GM15510 (cell line): ENCODE data around the gene PKN1.
A peak's percentile ranks its signal among the peaks of the same experiment; 100 is the strongest.

ENCODE experiments used
- POLR2A ChIP-seq: IDR thresholded peaks from 3 replicates; pipeline ENCODE4 v1.6.1; 2011; ENCODE audit warnings: borderline replicate concordance; ENCODE audit not compliant: insufficient read length; ENCODE audit errors: extremely low read depth

The PKN1 gene

GRCh38 chr19:14413693-14414181 lies 19.4 kb upstream of the PKN1 start:
- TF ChIP-seq POLR2A: no peak

- no peak for TF ChIP-seq POLR2A
These were observed 18.0 kb upstream of the PKN1 start for GRCh38 chr19:14414926-14415690.

DNA sequence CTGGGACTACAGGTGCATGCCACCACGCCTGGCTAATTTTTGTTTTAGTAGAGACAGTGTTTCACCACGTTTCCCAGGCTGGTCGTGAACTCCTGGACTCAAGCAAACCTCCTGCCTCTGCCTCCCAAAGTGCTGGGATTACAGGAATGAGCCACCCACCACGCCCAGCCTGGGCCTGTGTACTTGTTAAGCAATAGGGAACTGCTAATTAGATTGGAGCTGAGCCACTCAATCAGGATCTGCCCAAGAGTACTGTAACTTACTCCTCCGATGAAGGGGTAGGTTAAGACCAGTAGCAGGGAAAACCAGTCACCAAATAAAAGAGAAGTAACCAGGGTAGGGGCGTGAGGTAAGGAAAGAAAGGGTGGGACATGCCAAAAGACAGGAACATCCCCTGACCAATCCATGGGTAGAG lies 16.3 kb upstream of the PKN1 start:
- TF ChIP-seq POLR2A: no peak

DNA sequence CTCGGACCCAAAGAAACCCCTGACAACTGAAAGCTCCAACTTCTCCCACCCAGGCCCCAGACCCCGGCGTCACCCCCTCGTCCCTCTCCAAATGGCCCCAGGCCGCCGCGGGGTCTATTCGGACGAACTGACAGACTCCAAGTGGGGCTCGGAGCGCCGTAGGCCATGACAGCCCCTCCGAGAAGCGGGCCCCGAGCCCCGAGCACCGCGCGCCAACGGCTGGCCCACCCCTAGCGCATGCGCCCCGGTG lies 14.3 kb upstream of the PKN1 start:
- TF ChIP-seq POLR2A: no peak

GRCh38 chr19:14419106-14419813 lies 13.8 kb upstream of the PKN1 start, which contains the start of gene DDX39A:
Gene DDX39A (minus strand): TSS chr19:14419341. CDS start chr19:14413220, 6,121 bp downstream.
- peak; percentile 91 for TF ChIP-seq POLR2A

DNA sequence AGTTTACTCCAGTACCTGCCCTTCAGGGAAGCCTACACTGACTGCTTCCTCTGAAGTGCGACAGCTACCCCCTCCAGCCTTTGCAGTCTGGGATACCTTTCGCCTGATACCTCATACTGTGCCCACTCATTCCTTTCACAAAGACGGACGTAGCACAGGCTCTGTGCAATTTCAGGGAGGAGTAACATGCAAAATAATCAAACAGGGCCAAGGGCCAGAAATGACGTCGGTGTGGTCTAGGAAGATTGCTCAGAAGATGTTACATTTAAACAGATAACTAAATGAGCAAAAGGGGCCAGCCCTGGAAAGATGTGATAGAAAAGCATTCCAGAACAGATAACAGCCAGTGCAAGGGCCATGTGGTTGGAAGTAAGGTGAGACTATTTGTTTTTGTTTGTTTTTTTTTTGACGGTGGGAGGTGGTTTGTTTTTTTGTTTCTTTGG lies 7.4 kb upstream of the PKN1 start:
- no peak for TF ChIP-seq POLR2A

DNA sequence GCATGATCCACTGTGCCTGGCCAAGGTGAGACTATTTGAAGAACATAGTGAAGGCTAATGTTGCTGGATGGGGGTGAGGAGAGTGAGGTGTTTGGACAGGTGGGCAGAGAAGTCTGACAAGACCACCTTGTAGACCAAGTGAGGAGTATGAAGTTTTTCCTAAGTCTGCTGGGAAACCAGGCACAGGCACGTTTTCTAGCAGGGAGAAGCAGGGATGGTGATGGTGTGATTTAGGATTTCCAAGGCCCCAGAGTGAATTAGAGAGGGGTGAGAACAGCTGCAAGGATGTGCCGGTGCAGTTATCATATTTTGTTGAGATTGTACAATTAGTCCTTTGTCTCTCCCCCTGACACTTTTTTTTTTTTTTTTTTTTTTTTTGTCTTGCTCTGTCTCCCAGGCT lies 5.6 kb upstream of the PKN1 start:
- no peak for TF ChIP-seq POLR2A

GRCh38 chr19:14428882-14429416 lies 4.2 kb upstream of the PKN1 start:
- TF ChIP-seq POLR2A: no peak

DNA sequence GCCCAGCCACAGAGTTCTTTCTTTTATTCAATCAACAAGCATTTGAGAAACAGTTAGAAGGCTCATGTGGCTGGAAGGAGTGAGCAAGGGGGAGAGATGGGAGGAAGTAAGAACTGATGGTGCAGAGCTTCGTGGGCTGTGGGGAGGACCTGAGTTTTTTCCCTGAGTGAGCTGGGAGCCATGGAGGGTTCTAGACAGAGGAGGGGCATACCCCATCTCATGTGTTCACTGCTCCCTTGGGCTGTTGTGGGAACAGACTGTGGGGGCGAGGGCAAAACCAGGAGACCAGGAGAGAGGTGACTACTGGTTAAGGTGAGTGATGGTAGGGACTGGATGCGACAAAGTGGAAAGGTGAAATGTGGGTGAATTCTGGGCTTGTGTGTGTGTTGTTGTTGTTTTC lies 2.4 kb upstream of the PKN1 start:
- TF ChIP-seq POLR2A: no peak

DNA sequence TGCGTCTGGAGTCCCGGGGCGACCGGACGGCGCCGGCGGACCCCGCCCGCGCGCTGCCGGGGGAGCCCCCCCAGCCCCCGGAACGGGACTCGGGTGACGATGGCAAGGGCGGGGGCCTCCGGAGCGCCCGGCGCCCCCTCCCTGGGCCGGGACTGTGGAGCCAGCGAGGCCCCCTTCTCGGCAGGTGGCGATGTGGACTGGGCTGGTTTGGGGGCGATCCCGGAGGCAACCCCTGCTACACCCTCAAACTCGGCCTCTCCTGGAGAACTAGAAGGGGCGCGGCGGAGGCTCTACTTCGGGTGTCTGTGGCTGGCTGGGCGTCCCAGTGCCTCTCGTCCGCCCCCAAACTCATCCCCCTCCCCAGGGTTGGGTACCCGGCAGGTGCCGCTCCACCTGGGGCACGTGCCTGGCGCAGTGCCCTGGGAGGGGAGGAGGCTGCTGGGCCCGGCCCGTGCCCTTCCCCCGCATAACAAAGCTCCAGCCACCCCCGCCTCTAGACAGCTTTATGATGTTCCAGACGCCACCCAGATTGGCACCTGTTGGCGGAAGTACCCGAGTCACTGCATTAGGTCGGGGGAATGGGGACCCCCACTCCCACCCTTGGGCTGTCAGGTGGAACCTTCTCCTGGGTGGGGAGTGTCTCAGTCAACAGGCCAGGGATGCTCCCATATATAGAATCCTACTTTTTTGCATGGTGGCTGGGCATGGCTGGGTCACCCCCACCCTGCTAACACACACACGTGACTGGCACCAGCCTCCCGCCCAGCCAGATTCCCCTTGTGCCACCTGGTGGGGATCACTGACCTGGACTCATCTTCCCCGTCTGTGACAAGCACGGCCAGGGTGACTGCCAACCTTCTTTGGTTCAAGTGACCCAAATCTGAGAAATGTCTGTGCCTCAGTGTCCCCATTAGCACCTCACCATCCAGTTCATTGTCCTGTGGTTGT lies 722 bp downstream of the PKN1 start:
- TF ChIP-seq POLR2A: no peak

DNA sequence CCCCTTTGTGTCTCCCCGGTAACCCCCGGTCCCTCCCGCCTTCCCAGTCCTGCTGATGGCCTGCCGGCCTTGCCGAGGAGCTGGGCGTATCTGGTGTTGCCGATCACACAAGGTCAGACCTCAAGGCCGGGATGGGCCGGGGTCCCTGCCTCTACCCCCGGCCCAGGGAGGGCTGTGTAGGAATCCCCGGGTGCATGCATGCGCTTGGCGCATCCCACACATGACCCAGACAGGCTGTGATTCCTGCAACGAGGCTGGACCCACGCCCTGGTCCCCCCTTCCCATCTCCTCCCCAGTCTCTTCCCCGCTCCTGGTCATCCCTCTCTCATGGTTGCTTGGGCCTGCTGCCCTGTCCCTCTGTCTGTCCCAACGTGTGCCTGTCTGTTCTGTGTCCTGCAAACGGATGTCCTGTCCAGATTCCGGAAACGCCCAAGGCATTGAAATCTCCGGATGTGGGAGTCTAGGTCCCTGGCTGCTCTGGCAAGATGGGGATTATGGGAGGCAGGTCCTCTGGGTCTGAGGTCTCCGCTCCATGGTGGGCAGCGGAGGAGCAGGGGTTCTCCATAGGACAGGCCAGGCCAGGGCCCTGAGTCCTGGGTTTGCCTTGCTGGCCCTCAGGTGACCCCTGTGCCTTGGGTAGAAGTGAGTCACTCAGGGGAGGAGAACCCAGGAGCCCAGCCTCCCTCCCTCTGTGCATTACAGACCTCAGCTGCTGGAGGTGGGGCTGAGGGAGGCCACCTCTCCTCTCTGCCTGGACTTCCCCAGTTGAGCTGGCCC lies 1.6 kb downstream of the PKN1 start:
- TF ChIP-seq POLR2A: no peak

DNA sequence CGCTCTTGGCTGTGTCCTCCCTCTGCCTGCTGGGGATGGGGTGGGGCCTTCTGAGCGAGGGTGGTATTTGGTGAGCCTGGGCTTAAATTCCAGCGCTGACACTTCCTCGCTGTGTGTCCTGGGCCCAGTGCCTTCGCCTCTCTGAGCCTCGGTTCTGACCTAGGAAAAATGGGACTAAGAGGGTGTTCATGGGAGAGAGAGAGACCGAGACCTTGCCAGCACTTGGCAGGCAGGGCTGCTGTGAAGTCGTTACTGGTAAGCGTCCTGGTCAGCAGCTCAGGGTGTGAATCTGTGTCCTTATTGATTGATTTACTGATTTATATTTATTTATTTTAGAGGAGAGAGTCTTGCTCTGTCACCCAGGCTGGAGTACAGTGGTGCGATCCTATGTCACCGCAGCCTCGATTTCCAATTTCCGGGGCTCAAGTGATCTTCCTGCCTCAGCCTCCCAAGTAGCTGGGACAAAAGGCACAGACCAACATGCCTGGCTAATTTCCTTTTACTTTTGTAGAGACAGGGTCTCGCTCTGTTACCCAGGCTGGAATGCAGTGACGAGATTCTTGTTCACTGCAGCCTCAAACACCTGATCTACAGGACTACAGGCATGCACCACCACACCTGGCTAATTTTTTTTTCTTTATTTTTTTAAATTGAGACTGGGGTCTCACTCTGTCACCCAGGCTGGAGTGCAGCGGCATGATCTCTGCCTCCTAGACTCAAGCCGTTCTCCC lies 2.4 kb downstream of the PKN1 start:
- no peak for TF ChIP-seq POLR2A

GRCh38 chr19:14437578-14438140 lies 4.6 kb downstream of the PKN1 start:
- no peak for TF ChIP-seq POLR2A
